ENCODE data around the gene PCDHA6. TPM values are rescaled to one million over a fixed set of nuclear protein-coding genes. Genes with fewer than 3 reads are reported as not detected.

The PCDHA6 gene
- total and polyA plus RNA-seq, 2 of the 4 experiments (the other 2 are of a cell fraction) = 0.03 TPM; not detected in 1

DNA sequence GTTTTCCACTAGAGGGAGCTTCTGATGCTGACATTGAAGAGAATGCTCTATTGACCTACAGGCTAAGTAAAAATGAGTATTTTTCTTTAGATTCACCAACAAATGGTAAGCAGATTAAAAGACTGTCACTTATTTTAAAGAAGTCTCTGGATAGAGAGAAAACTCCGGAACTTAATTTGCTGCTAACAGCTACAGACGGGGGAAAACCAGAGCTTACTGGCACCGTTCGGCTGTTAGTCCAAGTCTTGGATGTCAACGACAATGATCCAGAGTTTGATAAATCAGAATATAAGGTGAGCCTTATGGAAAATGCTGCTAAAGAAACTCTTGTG lies 41.8 kb downstream of the PCDHA6 start:
- Histone ChIP-seq H3K14ac (replicated peaks; ENCODE audit: low read depth, low read length) (no peak overlapping the region), H4K8ac (ENCODE audit: low read depth in 2 of 2, low read length in 2 of 2) (no peak overlapping the region), H2AK5ac (ENCODE audit: low read depth, low read length) (no peak overlapping the region), H4K20me1 (ENCODE audit: insufficient read depth, low read length) (no peaks in the 10 kb centered on the region), H3K4me2 (ENCODE audit: low read depth, low read length) (no peak overlapping the region), H4K5ac (ENCODE audit: low read depth, low read length) (no peak overlapping the region), H3K9ac (ENCODE audit: low read depth, low read length) (no peak overlapping the region), H3K4me3 (ENCODE audit: insufficient read depth, low read depth, low read length) (no peak overlapping the region), H3K23ac (ENCODE audit: low read depth, low read length) (no peak overlapping the region), H2AK9ac (replicated peaks; ENCODE audit: low read depth, low read length, poor library complexity) (no peak overlapping the region), H2BK120ac (ENCODE audit: low read depth, low read length) (no peak overlapping the region), H3K27me3 (ENCODE audit: control insufficient read depth, insufficient read depth, low read length) (no peaks in the 10 kb centered on the region), H2BK20ac (ENCODE audit: low read depth, low read length) (no peak overlapping the region), H3K9me3 (ENCODE audit: control insufficient read depth, insufficient read depth, low read length) (peaks cover 18% of the 10 kb centered on the region), H2AFZ (replicated peaks; ENCODE audit: low read length, poor library complexity) (no peak overlapping the region), H3K79me1 (ENCODE audit: low read depth in 1 of 2, low read length in 2 of 2) (no peaks in the 10 kb centered on the region), H3K27ac (ENCODE audit: insufficient read depth, low read length) (no peak overlapping the region), H4K91ac (ENCODE audit: insufficient read depth, low read depth, low read length) (no peak overlapping the region), H3K18ac (ENCODE audit: low read depth, low read length) (no peak overlapping the region), H2BK5ac (ENCODE audit: low read depth, low read length, poor library complexity, severe bottlenecking) (no peak overlapping the region), H3K9me1 (ENCODE audit: insufficient read depth, low read length) (no peaks in the 10 kb centered on the region), H3K4ac (ENCODE audit: low read depth, low read length) (no peak overlapping the region), H3K4me1 (ENCODE audit: control insufficient read depth, insufficient read depth, low read length) (no peaks in the 10 kb centered on the region), H3K56ac (ENCODE audit: extremely low read depth, insufficient read depth, low read length) (no peak overlapping the region), H3K36me3 (ENCODE audit: control insufficient read depth, insufficient read depth, low read length) (no peaks in the 10 kb centered on the region), H2BK15ac (ENCODE audit: low read depth, low read length) (no peak overlapping the region)
- no peak for ATAC-seq (ENCODE audit: low read depth)
- WGBS, 2 experiments (ENCODE audit: extremely low coverage in 2 of 2, insufficient read length in 1 of 2) = 54% methylated on average over 4 of the region's 5 CpGs; no CpG with 5 or more reads in 1 of the 2 experiments
- ChIA-PET CTCF (no interaction called here), POLR2A (ENCODE audit: unreplicated experiment) (no interaction called here)
- intact Hi-C loops (cut with micrococcal nuclease) (no loop called here), in situ Hi-C loops (cut with MboI; ENCODE audit: low sequenced_read_pairs) (no loop called here), dilution Hi-C loops (cut with HindIII; ENCODE audit: low sequenced_read_pairs, unreplicated experiment) (no loop called here)
- TF ChIP-seq NFE2L2 (IDR thresholded peaks at IDR 0.05; ENCODE audit: low read depth, low read length) (no peak), MXI1 (IDR thresholded peaks at IDR 0.05; ENCODE audit: borderline replicate concordance, low read depth, low read length) (no peak), MAFK (IDR thresholded peaks at IDR 0.05; ENCODE audit: low read depth, low read length) (no peak), SMC3 (IDR thresholded peaks at IDR 0.05; ENCODE audit: low read depth, low read length) (no peak), RCOR1 (IDR thresholded peaks at IDR 0.05; ENCODE audit: insufficient replicate concordance, low read length) (no peak), USF2 (IDR thresholded peaks at IDR 0.05; ENCODE audit: low read depth, low read length) (no peak)
- no peak for DNase-seq
- BruUV-seq (replicated peaks) = no TSS peak
